Activated CD8-positive, alpha-beta memory T cell treated with anti-CD3 and anti-CD28 coated beads for 36 hours (primary cell): ENCODE measurements around the gene IL17REL. TPM values are rescaled to one million over a fixed set of nuclear protein-coding genes. Genes with fewer than 3 reads are reported as not detected.

Experiments used
- CTCF ChIA-PET: fragments of 350-600 bp; sonication (Branson Sonifier 250); formaldehyde crosslinking; loops from one replicate; lab custom pipeline; 2021; ENCODE audit warnings: antibody characterized with exemption; lab: Charles Lee
- POLR2A ChIA-PET: fragments of 350-600 bp; sonication (Branson Sonifier 250); formaldehyde crosslinking; loops from one replicate; lab custom pipeline; 2021; ENCODE audit warnings: antibody characterized with exemption; lab: Charles Lee
- total RNA-seq, 2 experiments: library from RNA; stranded (reverse); gene quantifications; one replicate each; pipeline ENCODE4 v1.2.3, GENCODE V29; 2021

The IL17REL gene
- total RNA-seq: under 1 TPM in 1 of 2 experiments, not detected in 1; 0.13 TPM

DNA sequence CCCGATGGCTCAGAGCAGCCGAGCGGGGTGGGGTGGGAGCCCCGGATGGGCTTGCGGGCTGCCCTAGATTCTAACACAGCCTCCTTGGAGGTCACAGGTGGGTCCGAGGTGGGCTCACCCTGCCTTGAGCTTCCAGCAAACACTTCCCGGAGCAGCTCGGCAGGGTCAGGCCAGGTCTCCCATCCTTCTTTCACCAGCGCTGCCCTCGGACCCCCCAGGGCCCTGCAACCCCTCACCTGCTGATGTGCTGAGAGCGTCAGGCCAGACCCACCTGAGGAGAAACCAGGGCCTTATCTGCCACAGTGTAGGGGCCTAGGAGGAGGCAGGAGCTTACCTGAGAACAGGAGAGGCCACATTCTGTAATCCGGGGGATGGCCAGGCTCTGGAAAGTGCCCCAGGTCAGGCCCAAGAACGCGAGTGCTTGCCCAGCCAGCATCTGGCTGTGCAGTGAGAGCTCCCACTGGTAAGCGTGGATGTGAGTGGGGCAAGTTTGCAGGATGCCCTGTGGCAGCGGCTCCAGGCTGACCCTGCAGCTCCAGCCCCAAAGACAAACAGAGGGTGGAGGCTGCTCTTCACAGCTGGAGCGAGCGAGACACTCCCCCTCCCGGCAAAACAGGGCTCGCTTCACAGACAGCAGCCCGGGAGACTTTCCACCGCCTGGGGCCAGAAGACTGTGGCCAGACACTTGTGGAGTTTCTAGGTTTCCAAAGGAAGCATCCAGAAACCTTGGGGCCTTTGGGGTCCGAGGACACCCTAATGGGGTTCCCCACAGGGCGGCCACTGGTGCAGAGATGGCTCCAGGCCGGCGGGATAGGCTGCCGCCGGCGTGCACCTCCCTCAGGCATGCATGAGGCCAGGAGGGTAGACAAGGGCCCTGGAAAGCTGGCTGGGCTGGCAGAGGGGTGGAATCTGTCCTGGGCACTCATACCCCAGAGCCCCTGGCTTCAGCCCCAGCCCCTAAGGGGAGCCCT lies at the start of gene IL17REL:
IL17REL (minus strand) TSS at position 555 of the 971 bp plus-strand sequence; CDS start at position 436, 119 bp downstream.
- POLR2A ChIA-PET: interaction anchor here (0.6 to 1.0 kb wide), 3 partner anchors 50 to 1904 kb away, joined by 3 to 6 read pairs (median 3); no protein-coding TSS in a partner anchor
- CTCF ChIA-PET: interaction anchor here (2.0 to 2.7 kb wide), 2 partner anchors 18 to 82 kb away, joined by 8 read pairs; no protein-coding TSS in a partner anchor

DNA sequence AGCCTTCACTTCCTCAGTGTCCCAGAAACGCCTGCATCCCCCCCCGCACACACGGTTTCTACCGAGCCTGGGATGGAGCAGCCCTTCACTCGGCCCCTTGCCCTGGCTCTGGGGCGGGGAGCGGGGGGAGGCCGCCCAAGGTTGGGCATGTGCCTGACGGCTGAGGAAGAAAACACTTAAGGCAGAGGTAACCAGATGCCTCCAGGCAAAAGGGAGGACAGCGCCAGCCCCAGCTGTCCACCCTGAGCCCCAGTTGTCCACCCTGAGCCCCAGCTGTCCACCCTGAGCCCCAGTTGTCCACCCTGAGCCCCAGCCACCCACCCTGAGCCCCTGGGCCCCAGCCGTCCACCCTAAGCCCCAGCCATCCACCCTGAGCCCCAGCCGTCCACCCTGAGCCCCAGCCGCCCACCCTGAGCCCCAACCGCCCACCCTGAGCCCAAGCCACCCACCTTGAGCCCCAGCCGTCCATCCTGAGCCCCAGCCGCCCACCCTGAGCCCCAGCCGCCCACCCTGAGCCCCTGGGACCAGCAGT lies 49.3 kb upstream of the IL17REL start:
- ChIA-PET CTCF (no interaction called here), POLR2A (no interaction called here)

GRCh38 chr22:50061141-50061823 lies 48.7 kb upstream of the IL17REL start:
- CTCF ChIA-PET: no interaction called here
- POLR2A ChIA-PET: no interaction called here

DNA sequence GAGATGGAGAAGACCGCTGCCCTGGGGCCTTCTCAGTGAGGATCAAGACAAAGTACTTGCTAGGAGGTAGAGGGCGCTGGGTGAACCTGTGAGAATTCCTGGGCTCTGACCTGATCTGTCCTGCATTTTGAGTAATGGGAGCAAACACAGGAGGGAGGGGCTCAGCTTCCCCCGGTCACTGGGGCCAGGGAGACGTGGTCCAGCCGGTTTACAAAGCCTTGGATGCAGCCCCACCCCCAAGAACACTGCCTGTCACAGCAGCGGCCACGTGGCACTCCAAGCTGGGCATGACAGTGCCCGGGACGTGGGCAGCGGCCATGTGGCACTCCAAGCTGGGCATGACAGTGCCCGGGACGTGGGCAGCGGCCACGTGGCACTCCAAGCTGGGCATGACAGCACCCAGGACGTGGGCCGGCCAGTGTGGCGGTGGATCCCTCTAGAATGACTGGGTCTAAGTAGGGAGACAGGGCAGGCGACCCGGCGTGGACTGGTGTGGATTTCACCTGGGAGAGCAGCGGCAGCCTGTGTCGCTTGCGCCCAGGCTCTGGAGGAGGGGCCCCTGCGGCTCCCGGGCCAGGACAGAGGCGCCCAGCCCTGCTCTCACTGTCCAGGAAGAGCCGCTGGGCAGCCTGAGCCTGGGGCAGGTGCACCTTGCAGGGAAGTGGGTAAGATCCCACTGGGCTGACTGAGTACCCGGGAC lies 48.0 kb upstream of the IL17REL start:
- CTCF ChIA-PET: no interaction called here
- POLR2A ChIA-PET: no interaction called here

DNA sequence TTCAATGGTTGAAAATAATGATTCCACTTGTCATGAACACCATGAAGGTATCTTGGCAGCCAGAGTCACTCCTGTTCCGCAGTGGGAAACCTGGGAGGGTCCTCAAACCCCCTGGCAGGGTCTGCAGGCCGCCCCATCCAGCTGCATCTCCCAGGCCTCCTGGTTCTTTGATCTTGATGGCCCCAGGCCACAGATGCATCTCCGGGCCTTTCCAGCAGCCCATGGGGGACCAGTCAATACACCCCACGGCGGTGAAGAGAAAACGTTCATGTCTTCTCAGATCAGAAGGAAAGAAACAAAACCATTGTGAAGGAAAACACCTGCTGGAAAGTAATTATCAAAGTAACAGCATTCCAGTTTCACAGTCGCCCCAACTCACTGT lies 47.3 kb upstream of the IL17REL start:
- ChIA-PET POLR2A (no interaction called here), CTCF (no interaction called here)

DNA sequence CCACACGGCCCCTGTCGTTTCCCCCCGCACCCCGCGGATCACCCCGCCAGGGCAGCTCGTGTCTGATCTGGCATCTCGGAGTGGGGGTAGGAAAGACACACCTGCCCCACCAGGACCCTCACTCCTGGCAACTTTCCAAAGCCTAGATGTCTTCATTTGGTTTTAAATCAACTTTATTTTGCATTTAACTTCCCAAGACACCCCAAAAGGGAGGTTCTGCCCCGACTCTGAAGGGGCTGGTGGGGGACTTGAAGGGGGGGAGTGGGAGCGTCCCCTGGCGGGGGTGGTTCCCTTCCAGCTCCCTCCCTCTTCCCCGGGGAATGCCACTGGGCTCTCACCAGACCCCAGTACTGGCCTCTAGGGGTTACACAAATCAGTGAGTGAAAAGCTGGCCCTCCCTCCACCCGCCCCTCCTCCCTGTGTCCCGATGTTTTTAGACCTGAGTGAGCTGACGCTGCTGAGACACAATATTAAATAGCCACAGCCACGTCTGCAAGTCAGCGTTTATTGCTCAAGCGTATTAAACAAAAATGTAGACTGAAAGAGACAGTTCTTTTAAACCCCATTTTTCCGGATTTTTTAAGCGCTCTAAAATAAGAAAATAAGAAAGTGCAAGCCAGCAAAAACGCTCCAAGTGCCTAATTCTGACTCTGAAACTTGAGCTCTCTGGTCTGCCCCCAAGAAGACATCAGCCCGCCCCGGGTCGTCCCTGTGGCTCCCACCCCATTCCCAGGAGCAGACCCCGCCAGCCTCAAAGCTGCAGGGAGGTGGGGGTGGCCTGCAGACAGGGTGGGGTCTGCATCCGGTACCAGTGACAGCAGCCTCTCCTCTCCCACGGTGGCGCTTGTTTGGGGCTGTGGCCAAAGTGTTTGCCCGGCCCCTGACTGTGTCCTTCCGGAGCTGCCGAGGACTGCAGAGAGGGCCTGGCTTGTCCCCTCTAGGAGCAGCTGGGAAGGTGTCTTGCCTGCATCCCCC lies 46.6 kb upstream of the IL17REL start:
- POLR2A ChIA-PET: no interaction called here
- CTCF ChIA-PET: no interaction called here

GRCh38 chr22:50058061-50058905 lies 45.7 kb upstream of the IL17REL start, which contains the start of gene TTLL8:
TTLL8 (minus strand) TSS chr22:50058298.
- POLR2A ChIA-PET: no interaction called here
- CTCF ChIA-PET: no interaction called here

- CTCF ChIA-PET: no interaction called here
- POLR2A ChIA-PET: no interaction called here
Measured at GRCh38 chr22:50057278-50058060, 44.9 kb upstream of the IL17REL start.

GRCh38 chr22:50056214-50056972 lies 43.8 kb upstream of the IL17REL start:
- CTCF ChIA-PET: interaction anchor here (1.3 kb wide), 1 partner anchor 26 kb away, joined by 3 read pairs; no protein-coding TSS in a partner anchor

DNA sequence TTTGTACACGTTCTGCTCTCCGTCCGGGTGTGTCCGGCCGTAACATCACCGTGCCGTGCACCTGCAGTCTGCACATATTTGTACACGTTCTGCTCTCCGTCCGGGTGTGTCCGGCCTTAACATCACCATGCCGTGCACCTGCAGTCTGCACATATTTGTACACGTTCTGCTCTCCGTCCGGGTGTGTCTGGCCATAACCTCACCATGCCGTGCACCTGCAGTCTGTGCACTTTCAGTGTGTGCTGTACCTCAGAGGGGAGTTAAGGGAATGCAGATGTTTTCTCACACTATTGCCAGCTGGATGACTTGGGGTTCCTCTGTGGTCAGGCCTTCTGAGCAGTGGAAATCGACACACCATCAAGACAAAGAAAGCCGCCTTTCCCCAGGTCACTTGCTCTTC lies 41.3 kb upstream of the IL17REL start:
- CTCF ChIA-PET: no interaction called here
- POLR2A ChIA-PET: no interaction called here

More at GRCh38 chr22:50056214-50056972, 43.8 kb upstream of the IL17REL start:
- POLR2A ChIA-PET: no interaction called here

GRCh38 chr22:50051930-50052329 lies 39.4 kb upstream of the IL17REL start:
- ChIA-PET POLR2A (no interaction called here), CTCF (no interaction called here)

DNA sequence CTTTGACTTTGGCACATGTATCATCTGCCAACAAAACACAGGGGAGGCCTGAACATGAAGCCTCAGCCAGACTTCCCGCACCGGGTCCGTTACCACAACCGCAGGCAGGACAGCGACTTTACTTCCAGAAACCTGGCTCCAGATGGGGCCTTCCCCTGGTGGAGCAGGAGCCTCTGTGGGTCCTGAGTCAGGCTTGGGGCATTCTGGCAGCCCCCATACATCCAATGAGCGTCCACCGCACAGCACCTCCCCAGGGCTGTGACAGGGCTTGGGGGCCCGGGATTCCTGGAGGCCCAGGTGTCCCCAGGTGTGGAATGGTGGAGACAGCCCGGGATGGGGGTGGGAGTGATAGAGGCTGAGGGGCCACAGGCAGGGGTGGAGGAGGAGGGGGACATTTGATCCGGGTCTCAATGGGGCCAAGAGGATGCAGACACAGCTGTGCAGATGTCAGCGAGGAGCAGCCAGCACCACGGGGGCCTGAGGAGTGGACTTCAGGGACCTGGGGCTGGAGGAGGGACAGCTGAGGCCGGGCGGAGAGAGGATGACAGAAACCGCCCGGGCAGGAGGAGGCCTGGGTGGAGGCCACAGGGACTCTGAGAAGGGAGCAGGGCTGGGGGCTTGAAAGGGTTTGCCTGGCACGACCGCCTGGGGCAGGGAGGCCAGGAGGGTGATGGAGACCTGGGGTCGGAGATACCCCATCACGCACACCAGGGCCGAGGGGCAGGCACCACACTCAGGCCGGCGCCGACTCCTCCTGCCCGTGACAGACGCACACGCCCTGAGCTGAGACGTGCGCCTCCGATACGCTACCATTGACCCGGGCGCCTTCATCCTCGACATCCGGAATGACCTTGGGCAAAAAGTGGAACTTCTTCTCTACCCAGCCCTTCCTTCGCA lies 37.0 kb upstream of the IL17REL start:
- CTCF ChIA-PET: no interaction called here
- POLR2A ChIA-PET: no interaction called here

DNA sequence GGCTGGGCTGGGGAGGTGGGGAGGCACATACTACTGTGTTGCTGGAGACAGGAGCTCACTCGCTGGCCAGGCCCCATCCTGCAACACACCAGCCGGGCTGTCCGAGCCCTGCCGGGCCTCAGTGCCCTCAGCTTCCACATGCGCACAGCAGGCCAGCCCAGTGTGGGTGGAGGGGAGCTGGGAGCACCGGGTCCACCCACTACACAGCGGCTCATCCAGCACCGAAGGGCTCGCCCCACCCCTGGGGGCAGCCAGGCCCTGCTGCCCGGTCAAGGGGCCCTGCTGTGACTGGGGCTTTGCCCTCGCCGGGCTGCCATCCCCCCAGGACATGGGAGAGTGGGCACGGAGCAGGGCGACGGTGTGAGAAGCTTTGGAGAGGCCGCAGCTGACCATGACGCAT lies 36.3 kb upstream of the IL17REL start:
- ChIA-PET CTCF (no interaction called here), POLR2A (no interaction called here)

DNA sequence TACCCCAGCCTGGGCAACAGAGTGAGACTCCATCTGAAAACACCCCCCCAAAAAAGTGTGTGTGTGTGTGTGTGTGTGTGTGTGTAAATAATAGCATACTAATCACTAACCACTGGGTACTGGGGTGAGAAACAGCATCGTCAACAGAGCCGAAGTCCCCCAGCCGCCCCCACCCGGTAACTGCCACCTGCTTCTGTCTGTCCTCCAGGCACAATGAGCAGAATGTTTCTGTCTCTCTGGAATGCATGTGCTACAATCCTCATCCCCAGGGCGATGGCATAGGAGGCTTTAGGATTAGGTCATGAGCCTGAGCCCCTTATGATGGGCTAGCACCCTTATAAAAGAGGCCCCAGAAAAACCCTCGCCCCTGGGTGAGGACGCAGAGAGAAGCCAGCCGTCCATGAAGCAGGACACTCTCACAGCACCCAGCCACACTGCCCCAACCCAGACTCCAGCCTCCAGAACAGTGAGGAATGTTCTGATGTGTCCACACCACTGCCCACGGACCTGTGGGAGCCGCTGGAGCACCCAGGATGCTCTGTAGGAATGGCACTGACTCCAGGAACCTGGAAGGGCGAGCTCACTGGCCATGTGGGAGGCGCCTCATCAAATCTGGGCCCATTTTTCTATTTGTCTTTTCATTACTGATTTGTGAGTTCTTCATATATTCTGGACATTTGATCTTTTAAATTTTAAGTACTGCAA lies 35.6 kb upstream of the IL17REL start:
- POLR2A ChIA-PET: no interaction called here
- CTCF ChIA-PET: no interaction called here
